SKM-1 (cell line): ENCODE results near the gene SAMM50.

ENCODE experiments used
- DNase-seq: peaks from one replicate; lab custom pipeline; 2025; ENCODE audit not compliant: unreplicated experiment; lab: John Stamatoyannopoulos, UW

Gene SAMM50

GRCh38 chr22:44026630-44027511 is 71.6 kb downstream of the SAMM50 start:
- DNase-seq, result peak; percentile 92

GRCh38 chr22:44028091-44028490 is 72.8 kb downstream of the SAMM50 start:
- no peak for DNase-seq

GRCh38 chr22:44029069-44029468 is 73.8 kb downstream of the SAMM50 start:
- DNase-seq, result no peak

- DNase-seq, result no peak
Observed at GRCh38 chr22:44030051-44030701, 74.9 kb downstream of the SAMM50 start.

- no peak for DNase-seq
Observed at GRCh38 chr22:44030702-44031082, 75.5 kb downstream of the SAMM50 start.

- no peak for DNase-seq
Observed at GRCh38 chr22:44031158-44031952, 76.1 kb downstream of the SAMM50 start.

- no peak for DNase-seq
Observed at GRCh38 chr22:44032126-44032730, 77.0 kb downstream of the SAMM50 start.

- no peak for DNase-seq
Observed at GRCh38 chr22:44033287-44033686, 78.0 kb downstream of the SAMM50 start.

GRCh38 chr22:44033694-44034093 is 78.5 kb downstream of the SAMM50 start:
- no peak for DNase-seq

GRCh38 chr22:44037519-44038375 is 82.5 kb downstream of the SAMM50 start:
- DNase-seq, result no peak

- DNase-seq, result no peak
Observed at GRCh38 chr22:44039566-44040171, 84.4 kb downstream of the SAMM50 start.

- DNase-seq, result no peak
Observed at GRCh38 chr22:44042249-44043218, 87.3 kb downstream of the SAMM50 start.

- DNase-seq, result no peak
Observed at GRCh38 chr22:44045145-44045544, 89.9 kb downstream of the SAMM50 start.
